Smooth muscle cell (in vitro differentiated cells): ENCODE measurements around the gene CTXND1. TPM values are rescaled to one million over a fixed set of nuclear protein-coding genes. Genes with fewer than 3 reads are reported as not detected.

ENCODE experiments used
- DNase-seq: peaks from one replicate; lab custom pipeline; 2025; ENCODE audit not compliant: unreplicated experiment; lab: John Stamatoyannopoulos, UW
- H2AFZ ChIP-seq: fragments of 200-600 bp; sonication (generic); 2 replicates; pipeline ENCODE4 v1.6.0; 2016; ENCODE audit warnings: antibody characterized with exemption, low read depth, mild to moderate bottlenecking
- H3F3A ChIP-seq: fragments of 200-600 bp; sonication (generic); 2 replicates; pipeline ENCODE4 v1.6.0; 2017; ENCODE audit warnings: antibody characterized with exemption, low read depth
- H3K27ac ChIP-seq: fragments of 200-600 bp; sonication (generic); 2 replicates; pipeline ENCODE4 v1.5.1; 2016; ENCODE audit warnings: low read depth, mild to moderate bottlenecking
- H3K27me3 ChIP-seq: fragments of 200-600 bp; sonication (generic); 2 replicates; pipeline ENCODE4 v1.6.1; 2016; ENCODE audit warnings: low read depth, mild to moderate bottlenecking
- H3K36me3 ChIP-seq: fragments of 200-600 bp; sonication (generic); 2 replicates; pipeline ENCODE4 v1.5.1; 2016; ENCODE audit warnings: low read depth
- H3K4me1 ChIP-seq: fragments of 200-600 bp; sonication (generic); 2 replicates; pipeline ENCODE4 v1.5.1; 2016; ENCODE audit warnings: low read depth
- H3K4me2 ChIP-seq: fragments of 200-600 bp; sonication (generic); 2 replicates; pipeline ENCODE4 v1.6.0; 2016; ENCODE audit warnings: mild to moderate bottlenecking
- H3K4me3 ChIP-seq: fragments of 200-600 bp; sonication (generic); 2 replicates; pipeline ENCODE4 v1.5.1; 2016; ENCODE audit warnings: mild to moderate bottlenecking
- H3K79me2 ChIP-seq: fragments of 200-600 bp; sonication (generic); 2 replicates; pipeline ENCODE4 v1.6.0; 2016; ENCODE audit warnings: low read depth, mild to moderate bottlenecking
- H3K9ac ChIP-seq: fragments of 200-600 bp; sonication (generic); 2 replicates; pipeline ENCODE4 v1.6.0; 2016; ENCODE audit warnings: low read depth
- H3K9me3 ChIP-seq: fragments of 200-600 bp; sonication (generic); replicated peaks from 2 replicates; pipeline ENCODE4 v1.5.1; 2016; ENCODE audit warnings: low read depth
- H4K20me1 ChIP-seq: fragments of 200-600 bp; sonication (generic); 2 replicates; pipeline ENCODE4 v1.6.0; 2016; ENCODE audit warnings: low read depth
- CTCF ChIP-seq: fragments of 200-600 bp; sonication (generic); IDR thresholded peaks from 2 replicates; pipeline ENCODE4 v1.5.1; 2017; ENCODE audit warnings: borderline replicate concordance, mild to moderate bottlenecking, antibody characterized with exemption; ENCODE audit not compliant: insufficient read depth, poor library complexity, severe bottlenecking
- WGBS: methylation state at CpG from one replicate; pipeline ENCODE4 v1.1.7; 2016; ENCODE audit warnings: low lambda C conversion rate; 5-methylcytosine and 5-hydroxymethylcytosine counted together
- polyA plus RNA-seq: library from polyadenylated mRNA; unstranded; fragments of >200 nt; fragmentation: Nextera tagmentation; extraction: Ambion mirVana; gene quantifications from 2 replicates; pipeline ENCODE4 v1.2.1, GENCODE V29; 2016
- total RNA-seq: library from RNA; depleted of rRNA; stranded (reverse); fragments of >200 nt; gene quantifications from 2 replicates; pipeline ENCODE4 v1.2.3, GENCODE V29; 2014

The CTXND1 gene
- total and polyA plus RNA-seq, 2 experiments from 2014 or later, result 0.06 TPM; not detected in 1

DNA sequence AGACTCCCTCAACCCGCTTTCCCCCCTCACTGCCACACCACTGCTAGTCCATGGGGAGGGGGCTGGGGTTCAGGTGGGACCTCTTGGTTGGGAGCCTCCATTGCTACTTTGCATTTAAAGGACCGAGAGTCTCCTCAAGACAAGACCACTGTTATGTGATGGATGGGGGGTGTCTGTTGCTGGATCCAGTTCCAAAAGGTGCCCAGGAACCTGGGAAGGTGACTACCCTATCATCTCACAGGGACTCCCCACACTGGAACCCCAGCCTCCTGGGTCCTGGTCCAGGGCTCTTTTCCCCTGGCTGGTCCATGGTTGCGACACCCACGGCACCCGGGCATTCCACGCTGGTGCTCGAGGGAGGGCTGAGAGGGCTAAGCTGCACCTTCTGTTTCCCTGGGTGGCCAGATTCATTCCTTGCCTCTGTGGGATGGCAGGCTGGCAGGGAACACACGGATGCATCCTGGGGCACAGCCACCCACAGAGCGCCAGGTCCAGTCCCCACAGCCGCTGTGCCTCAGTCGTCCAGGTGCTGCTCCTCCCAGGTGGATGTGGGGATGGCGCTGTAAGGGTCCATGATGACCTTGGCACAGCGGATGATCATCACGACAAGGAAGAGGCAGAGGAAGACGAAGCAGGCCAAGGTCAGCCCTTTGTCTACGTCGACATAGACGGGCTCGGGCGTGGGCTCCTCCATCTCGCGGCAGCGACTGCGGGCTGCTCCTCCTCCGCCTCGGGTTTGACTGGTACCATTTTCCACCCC, 50.6 kb downstream of the CTXND1 start:
- WGBS, result 92% methylated on average over 25 of the region's 26 CpGs
- no peak for TF ChIP-seq CTCF

GRCh38 chr15:80199869-80200268, 52.1 kb downstream of the CTXND1 start:
- TF ChIP-seq CTCF, result no peak
- H3K27ac ChIP-seq, result no peak overlapping the region
- no peak overlapping the region for H3K4me2 ChIP-seq
- no peak for DNase-seq
- WGBS, result 85% methylated on average over 3 of the region's 3 CpGs
- peaks cover 5% of the 10 kb centered on the region for H3K27me3 ChIP-seq
- no peaks in the 10 kb centered on the region for H3K9me3 ChIP-seq
- no peaks in the 10 kb centered on the region for H3K4me1 ChIP-seq
- H3K9ac ChIP-seq, result no peak overlapping the region
- H3K36me3 ChIP-seq, result no peaks in the 10 kb centered on the region
- no peaks in the 10 kb centered on the region for H3K79me2 ChIP-seq
- no peaks in the 10 kb centered on the region for H4K20me1 ChIP-seq
- H3K4me3 ChIP-seq, result no peak overlapping the region
- H2AFZ ChIP-seq, result no peak overlapping the region
- H3F3A ChIP-seq, result no peaks in the 10 kb centered on the region

More for the DNA sequence above, 50.6 kb downstream of the CTXND1 start:
- H3K36me3 ChIP-seq, result no peaks in the 10 kb centered on the region
- no peaks in the 10 kb centered on the region for H3K4me1 ChIP-seq
- no peak overlapping the region for H2AFZ ChIP-seq
- H3K4me3 ChIP-seq, result no peak overlapping the region
- DNase-seq, result no peak
- no peaks in the 10 kb centered on the region for H3K79me2 ChIP-seq
- no peaks in the 10 kb centered on the region for H4K20me1 ChIP-seq
- no peak overlapping the region for H3K9ac ChIP-seq
- H3F3A ChIP-seq, result no peaks in the 10 kb centered on the region
- no peak overlapping the region for H3K27ac ChIP-seq
- no peak overlapping the region for H3K4me2 ChIP-seq
- no peaks in the 10 kb centered on the region for H3K9me3 ChIP-seq
- peaks cover 5% of the 10 kb centered on the region for H3K27me3 ChIP-seq

GRCh38 chr15:80199366-80199765, 52.6 kb downstream of the CTXND1 start:
- Histone ChIP-seq H3K4me1 (no peaks in the 10 kb centered on the region), H4K20me1 (no peaks in the 10 kb centered on the region), H3K36me3 (no peaks in the 10 kb centered on the region), H3K9me3 (no peaks in the 10 kb centered on the region), H3K27ac (no peak overlapping the region), H3K4me3 (no peak overlapping the region), H3F3A (no peaks in the 10 kb centered on the region), H2AFZ (no peak overlapping the region), H3K27me3 (peaks cover 5% of the 10 kb centered on the region), H3K79me2 (no peaks in the 10 kb centered on the region), H3K4me2 (no peak overlapping the region), H3K9ac (no peak overlapping the region)
- no peak for DNase-seq
- TF ChIP-seq CTCF, result no peak
- 29% methylated on average over 2 of the region's 2 CpGs for WGBS

- no peak overlapping the region for H3K9ac ChIP-seq
- no peaks in the 10 kb centered on the region for H3K4me1 ChIP-seq
- H2AFZ ChIP-seq, result no peak overlapping the region
- no peaks in the 10 kb centered on the region for H3K36me3 ChIP-seq
- DNase-seq, result no peak
- no peaks in the 10 kb centered on the region for H4K20me1 ChIP-seq
- WGBS, result 94% methylated on average over 1 of the region's 1 CpG
- H3K27ac ChIP-seq, result no peak overlapping the region
- H3K9me3 ChIP-seq, result no peaks in the 10 kb centered on the region
- H3F3A ChIP-seq, result no peaks in the 10 kb centered on the region
- H3K79me2 ChIP-seq, result no peaks in the 10 kb centered on the region
- H3K27me3 ChIP-seq, result peaks cover 5% of the 10 kb centered on the region
- TF ChIP-seq CTCF, result no peak
- H3K4me2 ChIP-seq, result no peak overlapping the region
- no peak overlapping the region for H3K4me3 ChIP-seq
Measured at GRCh38 chr15:80194914-80195313, 57.1 kb downstream of the CTXND1 start.
